ENCODE data around the gene FAM81B. TPM values are rescaled to one million over a fixed set of nuclear protein-coding genes. Genes with fewer than 3 reads are reported as not detected.

FAM81B gene
- total RNA-seq, 6 experiments from 2014 or later: not detected

GRCh38 chr5:95374061-95374460 is 17.1 kb upstream of the FAM81B start:
- H3K36me3 ChIP-seq: no peaks in the 10 kb centered on the region
- no peaks in the 10 kb centered on the region for H3K4me1 ChIP-seq
- 74% methylated on average over 6 of the region's 7 CpGs for WGBS (ENCODE audit: insufficient coverage, low coverage, low lambda C conversion rate, missing lambda C conversion rate)
- DNase-seq (no peak), ATAC-seq (no peak)
- H3K27ac ChIP-seq: no peak overlapping the region
- no peaks in the 10 kb centered on the region for H3K27me3 ChIP-seq
- no peaks in the 10 kb centered on the region for H3K9me3 ChIP-seq
- no peak overlapping the region for H3K4me3 ChIP-seq
- TF ChIP-seq CTCF (IDR thresholded peaks at IDR 0.05): no peak
- TF ChIP-seq POLR2A (IDR thresholded peaks at IDR 0.05): no peak
- intact Hi-C loops (cut with DNase I): no loop called here

GRCh38 chr5:95375591-95375990 is 15.6 kb upstream of the FAM81B start:
- Histone ChIP-seq H3K36me3 (no peaks in the 10 kb centered on the region), H3K4me3 (no peak overlapping the region), H3K27me3 (no peaks in the 10 kb centered on the region), H3K9me3 (no peaks in the 10 kb centered on the region), H3K4me1 (no peaks in the 10 kb centered on the region), H3K27ac (no peak overlapping the region)
- ATAC-seq (no peak), DNase-seq (no peak)
- TF ChIP-seq POLR2A (IDR thresholded peaks at IDR 0.05): no peak
- TF ChIP-seq CTCF (IDR thresholded peaks at IDR 0.05): no peak
- 52% methylated on average over 4 of the region's 4 CpGs for WGBS (ENCODE audit: insufficient coverage, low coverage, low lambda C conversion rate, missing lambda C conversion rate)
- intact Hi-C loops (cut with DNase I): no loop called here

GRCh38 chr5:95379133-95379532 is 12.0 kb upstream of the FAM81B start:
- Histone ChIP-seq H3K4me1 (no peaks in the 10 kb centered on the region), H3K27ac (no peak overlapping the region), H3K27me3 (no peaks in the 10 kb centered on the region), H3K9me3 (no peaks in the 10 kb centered on the region), H3K36me3 (no peaks in the 10 kb centered on the region), H3K4me3 (no peak overlapping the region)
- 46% methylated on average over 2 of the region's 2 CpGs for WGBS (ENCODE audit: insufficient coverage, low coverage, low lambda C conversion rate, missing lambda C conversion rate)
- ATAC-seq: no peak
- TF ChIP-seq POLR2A (IDR thresholded peaks at IDR 0.05): no peak
- no peak for DNase-seq
- intact Hi-C loops (cut with DNase I): no loop called here

GRCh38 chr5:95380103-95380628 is 11.0 kb upstream of the FAM81B start:
- Histone ChIP-seq H3K36me3 (no peaks in the 10 kb centered on the region), H3K27me3 (no peaks in the 10 kb centered on the region), H3K4me3 (no peak overlapping the region), H3K4me1 (no peaks in the 10 kb centered on the region), H3K27ac (no peak overlapping the region), H3K9me3 (no peaks in the 10 kb centered on the region)
- WGBS (ENCODE audit: insufficient coverage, low coverage, low lambda C conversion rate, missing lambda C conversion rate): 61% methylated on average over 5 of the region's 5 CpGs
- intact Hi-C loops (cut with DNase I): no loop called here
- no peak for ATAC-seq
- no peak for TF ChIP-seq CTCF (IDR thresholded peaks at IDR 0.05)
- no peak for TF ChIP-seq POLR2A (IDR thresholded peaks at IDR 0.05)
- DNase-seq: no peak

- H3K27me3 ChIP-seq: no peaks in the 10 kb centered on the region
- no peaks in the 10 kb centered on the region for H3K36me3 ChIP-seq
- TF ChIP-seq CTCF (IDR thresholded peaks at IDR 0.05) (no peak), POLR2A (IDR thresholded peaks at IDR 0.05) (no peak)
- intact Hi-C loops (cut with DNase I): no loop called here
- no peak overlapping the region for H3K4me3 ChIP-seq
- no peaks in the 10 kb centered on the region for H3K9me3 ChIP-seq
- DNase-seq (no peak), ATAC-seq (no peak)
- 38% methylated on average over 4 of the region's 4 CpGs for WGBS (ENCODE audit: insufficient coverage, low coverage, low lambda C conversion rate, missing lambda C conversion rate)
- H3K27ac ChIP-seq: no peak overlapping the region
- no peaks in the 10 kb centered on the region for H3K4me1 ChIP-seq
These were observed 8.4 kb upstream of the FAM81B start for GRCh38 chr5:95382801-95383200.

Data from right lobe of liver (tissue), 6 donors.